Measurements from ENCODE around the gene NANP.
A peak's percentile ranks its signal among the peaks of the same experiment; 100 is the strongest.
"Not testable (repeated sequence)": the region's sequence is repeated elsewhere in the genome, so short reads cannot be mapped to it uniquely, and the experiment has no call there.

NANP gene

GRCh38 chr20:25588491-25588890 lies 35.3 kb downstream of the NANP start:
- Histone ChIP-seq H3K36me3 (ENCODE audit: control insufficient read depth in 5 of 5, insufficient read depth in 5 of 5, low read length in 5 of 5) (no peaks in the 10 kb centered on the region), H3K9me3 (ENCODE audit: control insufficient read depth in 5 of 5, low read length in 5 of 5) (no peaks in the 10 kb centered on the region), H3K27ac (ENCODE audit: low read depth, low read length) (no peak overlapping the region), H3K4me3 (ENCODE audit: low read depth in 1 of 5, low read length in 5 of 5) (no peak overlapping the region), H3K9ac (ENCODE audit: low read length in 5 of 5) (no peak overlapping the region), H3K27me3 (ENCODE audit: control insufficient read depth in 5 of 5, insufficient read depth in 4 of 5, low read length in 5 of 5) (peaks cover 0 to 2% (median 0%) of the 10 kb centered on the region in 5 donors), H3K4me1 (ENCODE audit: control insufficient read depth in 5 of 5, insufficient read depth in 5 of 5, low read length in 5 of 5) (peaks cover 3 to 12% (median 10%) of the 10 kb centered on the region in 5 donors)

- Histone ChIP-seq H3K27me3 (ENCODE audit: control insufficient read depth in 5 of 5, insufficient read depth in 4 of 5, low read length in 5 of 5) (peaks cover 0 to 2% (median 0%) of the 10 kb centered on the region in 5 donors), H3K27ac (ENCODE audit: low read depth, low read length) (no peak overlapping the region), H3K9ac (ENCODE audit: low read length in 5 of 5) (no peak overlapping the region), H3K4me3 (ENCODE audit: low read depth in 1 of 5, low read length in 5 of 5) (no peak overlapping the region), H3K4me1 (ENCODE audit: control insufficient read depth in 5 of 5, insufficient read depth in 5 of 5, low read length in 5 of 5) (peaks cover 3 to 12% (median 10%) of the 10 kb centered on the region in 5 donors), H3K9me3 (ENCODE audit: control insufficient read depth in 5 of 5, low read length in 5 of 5) (no peaks in the 10 kb centered on the region), H3K36me3 (ENCODE audit: control insufficient read depth in 5 of 5, insufficient read depth in 5 of 5, low read length in 5 of 5) (no peaks in the 10 kb centered on the region)
Measured at GRCh38 chr20:25587536-25587935, 36.3 kb downstream of the NANP start.

- Histone ChIP-seq H3K4me1 (ENCODE audit: control insufficient read depth in 5 of 5, insufficient read depth in 5 of 5, low read length in 5 of 5) (peaks cover 3 to 12% (median 10%) of the 10 kb centered on the region in 5 donors), H3K9me3 (ENCODE audit: control insufficient read depth in 5 of 5, low read length in 5 of 5) (no peaks in the 10 kb centered on the region)
Measured at GRCh38 chr20:25586877-25587276, 36.9 kb downstream of the NANP start.

GRCh38 chr20:25584905-25585704 lies 38.7 kb downstream of the NANP start, which contains the start of gene NINL:
Gene NINL, minus strand, starts transcription at chr20:25585531. Its CDS starts 58,944 bp downstream, at chr20:25526587.
- H3K9ac ChIP-seq (ENCODE audit: low read length in 5 of 5), result peak within 1 kb of the TSS in 4 of 5 donors; percentile 13 to 75 (median 62)
- no peaks in the 10 kb centered on the region for H3K36me3 ChIP-seq (ENCODE audit: control insufficient read depth in 5 of 5, insufficient read depth in 5 of 5, low read length in 5 of 5)
- H3K4me3 ChIP-seq (ENCODE audit: low read depth in 1 of 5, low read length in 5 of 5), result peak within 1 kb of the TSS; percentile 58 to 77 (median 70)
- H3K27ac ChIP-seq (ENCODE audit: low read depth, low read length), result no peak within 1 kb of the TSS
- H3K27me3 ChIP-seq (ENCODE audit: control insufficient read depth in 5 of 5, insufficient read depth in 4 of 5, low read length in 5 of 5), result peaks cover 0 to 2% (median 0%) of the 10 kb centered on the region in 5 donors
- H3K9me3 ChIP-seq (ENCODE audit: control insufficient read depth in 5 of 5, low read length in 5 of 5), result no peaks in the 10 kb centered on the region
- peaks cover 3 to 16% (median 12%) of the 10 kb centered on the region in 5 donors for H3K4me1 ChIP-seq (ENCODE audit: control insufficient read depth in 5 of 5, insufficient read depth in 5 of 5, low read length in 5 of 5)

More at GRCh38 chr20:25586877-25587276, 36.9 kb downstream of the NANP start:
- Histone ChIP-seq H3K36me3 (ENCODE audit: control insufficient read depth in 5 of 5, insufficient read depth in 5 of 5, low read length in 5 of 5) (no peaks in the 10 kb centered on the region), H3K27ac (ENCODE audit: low read depth, low read length) (no peak overlapping the region), H3K9ac (ENCODE audit: low read length in 5 of 5) (no peak overlapping the region), H3K4me3 (ENCODE audit: low read depth in 1 of 5, low read length in 5 of 5) (no peak overlapping the region), H3K27me3 (ENCODE audit: control insufficient read depth in 5 of 5, insufficient read depth in 4 of 5, low read length in 5 of 5) (peaks cover 0 to 2% (median 0%) of the 10 kb centered on the region in 5 donors)

- H3K36me3 ChIP-seq (ENCODE audit: control insufficient read depth in 5 of 5, insufficient read depth in 5 of 5, low read length in 5 of 5); H3K9ac ChIP-seq (ENCODE audit: low read length in 5 of 5); H3K4me3 ChIP-seq (ENCODE audit: low read depth in 1 of 5, low read length in 5 of 5); H3K27ac ChIP-seq (ENCODE audit: low read depth, low read length); H3K27me3 ChIP-seq (ENCODE audit: control insufficient read depth in 5 of 5, insufficient read depth in 4 of 5, low read length in 5 of 5); H3K9me3 ChIP-seq (ENCODE audit: control insufficient read depth in 5 of 5, low read length in 5 of 5): not testable (repeated sequence)
- H3K4me1 ChIP-seq (ENCODE audit: control insufficient read depth in 5 of 5, insufficient read depth in 5 of 5, low read length in 5 of 5), result peaks cover 3 to 16% (median 12%) of the 10 kb centered on the region in 5 donors
Measured at GRCh38 chr20:25583607-25584006, 40.2 kb downstream of the NANP start.

GRCh38 chr20:25580711-25581110 lies 43.1 kb downstream of the NANP start:
- Histone ChIP-seq H3K9ac (ENCODE audit: low read length in 5 of 5) (no peak overlapping the region), H3K4me3 (ENCODE audit: low read depth in 1 of 5, low read length in 5 of 5) (no peak overlapping the region), H3K9me3 (ENCODE audit: control insufficient read depth in 5 of 5, low read length in 5 of 5) (no peaks in the 10 kb centered on the region), H3K36me3 (ENCODE audit: control insufficient read depth in 5 of 5, insufficient read depth in 5 of 5, low read length in 5 of 5) (no peaks in the 10 kb centered on the region), H3K27ac (ENCODE audit: low read depth, low read length) (no peak overlapping the region), H3K27me3 (ENCODE audit: control insufficient read depth in 5 of 5, insufficient read depth in 4 of 5, low read length in 5 of 5) (peaks cover 0 to 2% (median 0%) of the 10 kb centered on the region in 5 donors), H3K4me1 (ENCODE audit: control insufficient read depth in 5 of 5, insufficient read depth in 5 of 5, low read length in 5 of 5) (peaks cover 3 to 16% (median 12%) of the 10 kb centered on the region in 5 donors)

GRCh38 chr20:25579081-25579770 lies 44.6 kb downstream of the NANP start:
- Histone ChIP-seq H3K4me3 (ENCODE audit: low read depth in 1 of 5, low read length in 5 of 5) (no peak overlapping the region), H3K27ac (ENCODE audit: low read depth, low read length) (no peak overlapping the region), H3K36me3 (ENCODE audit: control insufficient read depth in 5 of 5, insufficient read depth in 5 of 5, low read length in 5 of 5) (no peaks in the 10 kb centered on the region), H3K9ac (ENCODE audit: low read length in 5 of 5) (no peak overlapping the region), H3K4me1 (ENCODE audit: control insufficient read depth in 5 of 5, insufficient read depth in 5 of 5, low read length in 5 of 5) (peaks cover 0 to 10% (median 5%) of the 10 kb centered on the region in 5 donors), H3K27me3 (ENCODE audit: control insufficient read depth in 5 of 5, insufficient read depth in 4 of 5, low read length in 5 of 5) (no peaks in the 10 kb centered on the region), H3K9me3 (ENCODE audit: control insufficient read depth in 5 of 5, low read length in 5 of 5) (no peaks in the 10 kb centered on the region)

- Histone ChIP-seq H3K27me3 (ENCODE audit: control insufficient read depth in 5 of 5, insufficient read depth in 4 of 5, low read length in 5 of 5) (no peaks in the 10 kb centered on the region), H3K27ac (ENCODE audit: low read depth, low read length) (no peak overlapping the region), H3K9me3 (ENCODE audit: control insufficient read depth in 5 of 5, low read length in 5 of 5) (no peaks in the 10 kb centered on the region), H3K4me3 (ENCODE audit: low read depth in 1 of 5, low read length in 5 of 5) (no peak overlapping the region), H3K36me3 (ENCODE audit: control insufficient read depth in 5 of 5, insufficient read depth in 5 of 5, low read length in 5 of 5) (no peaks in the 10 kb centered on the region), H3K4me1 (ENCODE audit: control insufficient read depth in 5 of 5, insufficient read depth in 5 of 5, low read length in 5 of 5) (peaks cover 0 to 14% (median 6%) of the 10 kb centered on the region in 5 donors), H3K9ac (ENCODE audit: low read length in 5 of 5) (no peak overlapping the region)
Measured at GRCh38 chr20:25576783-25577530, 46.9 kb downstream of the NANP start.

- Histone ChIP-seq H3K27me3 (ENCODE audit: control insufficient read depth in 5 of 5, insufficient read depth in 4 of 5, low read length in 5 of 5) (no peaks in the 10 kb centered on the region), H3K4me1 (ENCODE audit: control insufficient read depth in 5 of 5, insufficient read depth in 5 of 5, low read length in 5 of 5) (peaks cover 0 to 10% (median 6%) of the 10 kb centered on the region in 5 donors), H3K27ac (ENCODE audit: low read depth, low read length) (no peak overlapping the region), H3K9ac (ENCODE audit: low read length in 5 of 5) (no peak overlapping the region), H3K9me3 (ENCODE audit: control insufficient read depth in 5 of 5, low read length in 5 of 5) (no peaks in the 10 kb centered on the region), H3K4me3 (ENCODE audit: low read depth in 1 of 5, low read length in 5 of 5) (no peak overlapping the region), H3K36me3 (ENCODE audit: control insufficient read depth in 5 of 5, insufficient read depth in 5 of 5, low read length in 5 of 5) (no peaks in the 10 kb centered on the region)
Measured at GRCh38 chr20:25574411-25574810, 49.4 kb downstream of the NANP start.

Measured in subcutaneous abdominal adipose tissue (tissue), 5 donors.